Activated effector memory CD4-positive, alpha-beta T cell treated with Interleukin-2 at 50 U/mL for 16 hours (primary cell): ENCODE data around the gene BCL10.
"Not testable (repeated sequence)": the region's sequence is repeated elsewhere in the genome, so short reads cannot be mapped to it uniquely, and the experiment has no call there.

Experiments used
- DNase-seq: peaks from one replicate; pipeline ENCODE4 v3.0.0-alpha.2; 2020

The BCL10 gene

DNA sequence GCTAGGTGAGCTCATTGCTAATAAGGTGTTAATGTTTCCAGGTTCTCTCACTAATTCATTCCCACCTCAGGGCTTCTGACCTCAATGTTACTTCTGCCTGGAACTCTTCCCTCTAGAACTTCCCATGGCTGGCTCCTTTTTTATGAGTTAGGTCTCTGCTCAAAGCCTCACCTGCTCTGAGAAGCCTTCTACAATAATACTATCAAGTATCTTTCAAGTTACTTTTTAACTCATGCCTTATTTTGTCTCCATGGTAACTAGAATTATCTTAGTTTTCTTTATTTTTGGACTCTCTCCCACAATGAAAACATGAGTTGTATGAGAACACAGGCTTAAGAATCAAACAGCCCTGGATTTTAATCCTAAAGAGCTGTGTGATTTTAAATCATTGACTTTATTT lies 13.4 kb downstream of the BCL10 start:
- no peak for DNase-seq

DNA sequence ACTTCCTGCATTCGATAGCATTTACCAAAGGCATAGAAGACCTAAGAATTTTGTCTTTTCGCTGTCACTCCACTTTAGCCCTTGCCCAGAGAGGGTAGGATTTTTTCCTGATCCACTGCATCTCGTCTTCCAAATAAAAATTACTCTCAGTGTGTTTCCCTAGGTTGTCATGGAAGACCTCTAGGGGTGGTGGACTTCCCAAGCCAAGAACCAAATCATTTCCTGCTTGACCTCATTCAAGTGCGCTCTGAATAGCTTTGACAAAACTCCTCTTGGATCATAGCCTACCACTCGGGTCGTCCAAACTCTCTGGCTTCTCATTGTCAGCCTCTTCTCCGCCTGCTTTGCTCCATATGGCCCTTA lies 16.5 kb downstream of the BCL10 start:
- no peak for DNase-seq

DNA sequence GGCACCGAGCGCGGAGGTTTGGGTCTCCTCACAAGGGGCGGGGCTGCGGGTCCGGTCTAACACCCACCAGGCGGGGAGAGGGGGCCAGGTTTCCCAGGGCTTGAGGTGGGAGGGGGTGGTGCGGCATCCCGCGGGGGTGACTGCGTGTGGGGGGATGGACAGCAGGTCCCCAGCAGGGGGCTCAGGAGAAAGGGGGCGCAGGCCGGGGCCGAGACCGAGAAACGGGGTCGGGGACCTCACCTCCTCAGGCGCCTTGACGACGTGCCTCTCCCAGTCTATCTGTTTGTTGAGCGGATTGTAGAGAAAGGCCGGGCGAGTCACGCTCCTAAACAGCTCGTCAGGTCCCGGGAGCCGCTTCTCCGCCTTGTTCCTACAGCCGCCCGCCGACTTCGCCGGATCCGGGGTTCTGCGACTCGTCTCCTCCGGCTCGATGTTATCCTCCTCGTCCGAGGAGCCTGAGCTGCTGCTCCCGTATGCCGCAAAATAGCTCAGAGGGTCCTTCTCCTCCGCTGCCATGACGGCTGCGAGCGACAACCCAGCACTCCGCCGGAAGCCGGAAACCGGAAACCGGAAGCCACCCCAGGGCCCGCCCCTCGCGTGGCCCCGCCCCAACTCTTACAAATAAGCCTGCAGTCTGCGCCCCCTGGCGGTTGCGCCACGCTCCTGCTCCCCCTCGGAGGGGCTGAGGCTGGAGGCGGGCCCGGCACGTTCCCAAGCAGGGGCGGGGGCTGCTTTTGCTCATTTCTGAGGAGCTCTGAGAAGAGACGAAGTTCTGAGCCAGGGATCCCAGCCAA lies 17.1 kb downstream of the BCL10 start, which contains the start of gene C1orf52:
C1orf52 (minus strand) TSS at position 545 of the 794 bp plus-strand sequence; CDS start at position 516, 29 bp downstream.
- peak; percentile 88 for DNase-seq

DNA sequence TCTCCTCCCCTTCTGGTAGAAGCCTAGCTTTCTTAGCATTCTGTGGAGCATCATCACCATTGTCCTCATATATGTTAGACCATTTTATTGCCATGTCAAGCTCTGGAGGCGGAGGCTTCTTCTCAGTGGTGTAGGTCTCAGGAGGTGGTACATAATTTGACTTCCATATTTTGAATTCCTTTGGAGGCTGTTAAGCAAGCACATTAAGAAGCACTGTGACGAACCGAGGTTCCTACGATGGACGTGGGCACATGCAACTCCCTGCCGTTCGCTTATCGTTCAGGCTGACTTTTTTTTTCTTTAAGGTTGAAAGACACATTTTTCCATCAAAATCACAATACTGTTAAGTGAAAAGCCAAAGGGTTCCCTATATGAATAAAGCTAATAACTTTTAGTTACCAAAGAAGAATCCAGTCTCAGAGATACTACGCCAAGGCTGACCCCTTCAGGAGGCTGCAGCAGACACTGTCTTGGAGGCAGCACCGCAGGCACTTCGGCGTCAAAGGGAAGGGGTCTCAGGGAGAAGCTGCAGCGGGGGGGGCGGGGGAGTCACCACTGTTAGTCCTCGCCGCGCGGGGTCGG lies 17.8 kb downstream of the BCL10 start:
- DNase-seq: no peak

DNA sequence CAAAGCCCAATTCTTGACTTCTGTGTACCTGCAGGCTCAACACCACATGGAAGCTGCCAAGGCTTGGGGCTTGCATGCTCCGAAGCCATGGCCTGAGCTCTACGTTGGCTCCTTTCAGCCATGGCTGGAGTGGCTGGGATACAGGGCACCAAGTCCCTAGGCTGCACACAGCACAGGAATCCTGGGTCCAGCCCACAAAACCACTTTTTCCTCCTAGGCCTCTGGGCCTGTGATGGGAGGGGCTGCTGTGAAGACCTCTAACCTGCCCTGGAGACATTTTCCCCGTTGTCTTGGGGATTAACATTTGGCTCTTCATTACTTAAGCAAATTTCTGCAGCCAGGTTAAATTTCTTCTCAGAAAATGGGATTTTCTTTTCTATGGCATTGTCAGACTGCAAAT lies 27.4 kb downstream of the BCL10 start:
- DNase-seq: not testable (repeated sequence)

DNA sequence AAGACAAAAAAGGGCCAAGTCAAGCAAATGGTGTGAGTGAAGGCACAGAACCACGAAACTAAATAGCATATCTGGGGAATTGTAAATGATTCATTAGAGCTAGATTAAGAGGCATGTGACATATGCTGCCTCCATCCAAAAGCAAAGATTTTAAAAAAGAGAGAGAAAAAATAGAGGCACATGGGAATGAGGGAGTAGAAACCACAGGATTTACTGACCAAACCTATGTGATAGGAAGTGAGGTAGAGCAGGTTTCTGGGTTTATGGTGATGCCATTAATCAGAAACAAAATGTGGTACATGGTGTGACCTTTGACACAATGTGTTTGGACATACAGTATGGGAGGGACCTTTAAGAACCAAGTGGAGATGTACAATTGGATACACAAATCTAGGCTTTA lies 30.5 kb downstream of the BCL10 start:
- DNase-seq: no peak

DNA sequence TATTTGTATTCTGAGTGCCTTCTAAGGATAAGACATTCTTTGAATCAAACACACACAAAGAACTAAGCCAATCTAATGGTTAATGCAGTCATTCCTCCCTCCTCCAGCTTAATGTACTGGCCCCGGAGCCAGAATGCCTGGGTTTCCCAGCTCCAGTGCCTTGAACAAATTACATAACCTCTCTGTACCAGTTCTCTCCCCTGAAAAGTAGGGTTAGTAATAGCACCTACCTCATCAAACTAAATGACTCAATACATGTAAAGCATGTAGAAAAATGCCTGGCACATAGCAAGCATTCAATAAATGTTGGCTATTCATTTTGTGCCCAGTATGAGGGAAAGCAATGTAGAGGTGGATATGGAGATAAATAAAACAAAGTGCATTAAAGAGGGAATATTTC lies 31.0 kb downstream of the BCL10 start:
- DNase-seq: no peak

DNA sequence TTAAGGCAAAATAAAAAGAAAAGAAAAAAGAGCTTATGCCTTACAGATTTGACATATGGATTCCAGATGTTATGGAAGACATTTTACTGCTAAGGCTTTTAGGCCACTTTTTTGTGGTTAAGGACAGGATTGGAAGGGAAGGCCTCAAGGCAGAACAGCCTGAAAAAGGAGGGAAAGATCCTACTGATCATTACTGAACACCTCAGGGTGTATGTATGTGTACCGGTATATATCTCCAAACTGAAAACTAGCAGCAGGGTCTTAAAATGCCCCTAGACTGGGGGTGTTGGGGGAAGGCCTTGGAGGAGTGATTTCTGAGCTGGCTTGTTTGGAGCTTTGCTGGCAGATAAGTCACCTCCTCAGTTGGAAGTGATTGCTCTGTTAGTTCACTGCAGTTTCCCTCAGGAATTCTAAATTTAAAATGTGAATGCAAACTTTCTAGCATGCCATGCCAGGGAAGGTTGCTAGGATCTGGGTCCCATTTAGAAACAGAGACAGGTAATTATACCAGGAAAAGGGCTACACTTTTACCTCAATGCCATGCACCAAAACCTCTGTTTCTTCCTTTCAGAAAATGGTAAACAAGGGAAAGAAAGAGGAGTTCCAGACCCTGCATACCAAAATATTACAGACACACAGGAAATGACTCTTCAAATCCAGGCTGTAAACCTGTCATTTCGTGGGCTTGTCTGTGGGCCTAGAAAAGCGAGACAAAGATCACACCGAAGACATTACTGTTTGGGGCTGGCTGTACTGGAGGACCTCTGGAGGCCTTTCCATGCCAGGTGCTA lies 32.0 kb downstream of the BCL10 start:
- no peak for DNase-seq

DNA sequence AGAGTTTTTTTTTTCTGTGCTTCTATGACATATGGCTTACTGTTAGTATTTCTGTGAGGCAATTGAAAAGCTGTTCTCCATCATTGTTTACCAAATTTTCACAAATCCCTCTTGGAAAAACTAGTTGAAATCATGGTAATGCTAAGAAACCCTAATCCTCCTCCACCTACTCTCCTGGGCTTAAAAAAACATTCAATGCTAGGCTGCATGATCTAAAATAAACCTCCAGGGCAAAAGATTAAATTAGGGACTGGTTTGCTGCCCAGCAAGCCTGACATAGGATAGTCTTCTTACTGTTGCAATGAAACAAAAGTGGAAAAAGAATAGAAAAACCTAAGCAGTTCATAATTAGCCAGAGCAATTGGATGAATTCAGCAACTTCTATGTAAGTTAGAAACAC lies 33.1 kb downstream of the BCL10 start:
- DNase-seq: no peak

DNA sequence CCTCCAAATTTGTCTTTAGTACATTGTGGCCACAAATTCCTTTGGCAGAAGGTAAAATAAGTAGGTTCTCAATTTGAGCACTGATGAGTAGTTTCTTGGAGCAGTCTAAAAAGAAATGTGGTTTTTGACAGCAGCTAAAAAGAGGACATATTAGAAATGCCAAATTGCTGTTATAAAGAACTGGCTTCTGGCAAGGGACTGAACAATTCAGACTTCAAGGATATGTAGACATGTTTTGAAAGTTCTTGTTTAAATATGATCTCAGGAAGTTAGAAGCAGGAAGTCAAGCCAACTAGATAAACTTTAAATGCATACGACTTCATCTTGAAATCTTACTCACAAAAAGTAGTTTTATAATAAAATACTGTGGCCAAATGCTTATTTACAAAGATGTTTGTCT lies 35.8 kb downstream of the BCL10 start:
- no peak for DNase-seq

DNA sequence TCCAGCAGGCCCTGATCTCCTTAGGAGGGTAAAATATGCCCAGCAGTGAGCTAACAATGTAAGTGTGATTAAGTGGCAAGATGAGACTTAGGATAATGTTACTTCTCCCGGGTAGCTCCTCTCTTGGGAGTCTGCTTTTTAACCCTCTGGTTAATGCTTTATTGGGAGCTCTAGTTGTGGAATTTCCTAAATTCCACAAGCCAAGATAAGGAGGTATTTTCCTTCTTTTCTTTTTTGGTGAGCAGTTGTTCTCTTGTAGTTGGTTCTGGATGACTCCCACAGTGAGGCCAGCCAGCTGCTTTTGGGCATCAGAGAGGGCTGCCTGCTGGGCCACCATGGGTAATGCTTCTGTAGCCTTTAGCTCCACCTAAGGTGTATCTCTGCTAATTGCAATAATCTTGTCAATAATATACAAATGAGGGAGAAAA lies 36.2 kb downstream of the BCL10 start:
- no peak for DNase-seq

DNA sequence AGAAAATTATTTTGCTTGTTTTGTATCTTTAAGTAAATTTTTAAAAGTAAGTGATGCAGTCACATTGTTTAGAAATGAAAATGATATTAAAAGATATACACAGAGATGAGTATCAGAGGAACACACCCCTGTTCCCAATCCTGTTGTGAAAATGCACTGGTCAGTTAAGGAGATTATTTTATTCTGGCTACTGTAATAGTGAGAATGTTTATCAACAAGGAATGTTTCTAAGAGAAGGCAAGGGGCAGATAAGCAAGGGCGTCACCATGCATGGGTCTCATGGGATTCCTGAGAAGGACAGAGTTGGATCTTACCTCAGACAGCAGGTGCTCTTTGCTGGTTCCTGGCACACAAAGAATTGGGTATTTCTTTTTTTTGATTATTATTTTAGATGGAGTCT lies 38.8 kb downstream of the BCL10 start:
- no peak for DNase-seq

DNA sequence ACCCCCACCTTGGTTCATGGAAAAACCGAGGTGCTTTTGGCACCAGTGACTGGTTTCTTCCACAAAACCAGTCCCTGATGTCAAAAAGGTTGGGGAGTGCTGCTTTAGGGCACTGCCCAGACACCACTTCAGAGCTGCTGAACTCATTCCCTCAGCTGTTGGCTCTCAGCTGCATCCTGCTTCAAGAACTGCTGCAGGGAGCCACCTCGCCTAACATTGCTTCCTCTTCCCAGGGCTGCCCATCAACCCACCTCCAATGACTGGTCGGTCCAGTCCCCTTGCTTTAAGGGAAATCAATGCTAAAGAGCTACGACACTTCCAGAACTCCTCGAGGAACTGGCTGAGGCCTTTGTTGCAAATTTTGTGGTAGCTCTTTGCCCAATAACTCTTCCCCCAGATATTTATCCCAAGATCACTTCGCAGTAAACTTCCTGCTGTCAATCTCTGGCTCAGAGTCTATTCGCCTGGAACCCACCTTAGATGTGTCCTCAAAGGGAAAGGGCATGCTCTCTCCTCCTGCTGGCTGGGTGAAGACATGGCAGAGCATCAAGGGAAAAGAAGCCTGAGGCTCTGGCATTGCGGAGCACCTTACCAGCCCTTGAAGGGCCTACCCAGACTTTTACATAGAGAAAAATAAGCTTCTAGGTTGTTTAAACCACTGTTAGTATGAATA lies 46.0 kb downstream of the BCL10 start:
- no peak for DNase-seq

DNA sequence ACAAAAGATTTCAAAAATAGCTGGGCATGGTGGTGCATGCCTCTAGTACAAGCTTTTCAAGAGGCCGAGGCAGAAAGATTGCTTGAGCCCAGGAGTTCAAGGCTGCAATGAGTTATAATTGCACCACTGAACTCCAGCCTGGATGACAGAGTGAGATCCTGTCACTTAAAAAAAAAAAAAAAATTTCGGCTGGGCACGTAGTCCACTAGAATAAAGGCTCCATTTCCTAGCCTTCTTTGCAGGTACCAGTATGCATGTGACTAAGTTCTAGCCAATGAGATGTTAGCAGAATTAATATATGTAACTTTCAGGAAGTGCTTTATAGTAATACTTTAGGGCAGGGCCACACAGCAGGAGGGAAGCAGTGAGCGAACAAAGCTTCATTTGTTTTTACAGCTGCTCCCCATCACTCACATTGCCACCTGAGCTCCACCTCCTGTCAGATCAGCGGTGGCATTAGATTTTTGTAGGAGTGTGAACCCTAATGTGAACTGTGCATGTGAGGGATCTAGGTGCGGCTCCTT lies 46.8 kb downstream of the BCL10 start:
- no peak for DNase-seq

DNA sequence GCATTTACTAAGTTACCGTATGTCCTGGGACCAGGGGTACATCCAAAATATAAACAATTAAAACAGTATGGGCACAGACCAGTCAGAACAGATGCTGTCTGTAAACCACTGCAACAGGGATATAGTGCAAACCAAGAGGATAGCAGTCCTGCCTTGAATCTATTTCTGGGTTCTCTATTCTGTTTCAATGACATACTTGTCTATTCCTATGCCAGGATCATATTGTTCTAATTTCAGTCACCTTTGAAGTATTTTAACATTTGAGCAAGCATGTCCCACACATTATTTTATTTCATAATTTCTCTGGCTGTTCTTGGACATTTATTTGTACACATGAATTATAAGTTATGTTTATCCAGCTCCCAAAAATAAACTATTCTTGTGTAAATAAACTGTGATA lies 47.5 kb downstream of the BCL10 start:
- DNase-seq: no peak

DNA sequence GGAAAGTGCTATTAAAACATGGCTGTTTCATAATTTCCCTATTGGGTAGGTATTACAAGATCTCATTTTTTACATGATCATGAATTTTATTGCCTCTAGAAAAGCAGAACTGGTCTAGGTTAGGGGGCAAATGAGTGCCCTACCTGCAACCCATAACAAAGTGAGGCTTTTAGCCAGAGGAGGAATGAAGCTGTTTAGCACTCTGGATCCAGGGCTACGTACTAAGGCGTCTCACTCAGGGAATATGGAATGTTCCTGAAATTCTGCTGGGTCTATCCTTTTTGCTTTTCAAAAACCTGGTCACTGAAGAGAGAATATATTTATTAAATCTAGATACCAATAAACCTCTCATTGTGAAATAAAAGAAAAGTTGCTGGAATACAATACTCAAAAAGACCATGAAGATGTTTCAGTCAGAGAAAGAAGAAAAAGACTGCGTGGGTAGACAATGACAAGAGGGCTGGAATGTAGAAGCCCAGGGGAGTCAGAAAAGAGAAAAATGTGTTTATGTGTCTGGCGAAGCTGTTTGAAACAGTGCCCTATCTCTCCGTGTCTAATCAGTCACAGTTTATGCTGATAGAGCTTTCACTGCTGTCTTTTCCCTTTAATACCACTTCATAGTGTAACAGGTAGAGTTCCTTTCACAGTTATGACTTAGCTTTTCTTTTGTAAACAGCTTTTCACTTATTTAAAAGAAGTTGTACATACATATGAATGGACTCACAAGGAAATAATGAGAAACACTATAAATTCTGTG lies 50.6 kb downstream of the BCL10 start:
- no peak for DNase-seq

DNA sequence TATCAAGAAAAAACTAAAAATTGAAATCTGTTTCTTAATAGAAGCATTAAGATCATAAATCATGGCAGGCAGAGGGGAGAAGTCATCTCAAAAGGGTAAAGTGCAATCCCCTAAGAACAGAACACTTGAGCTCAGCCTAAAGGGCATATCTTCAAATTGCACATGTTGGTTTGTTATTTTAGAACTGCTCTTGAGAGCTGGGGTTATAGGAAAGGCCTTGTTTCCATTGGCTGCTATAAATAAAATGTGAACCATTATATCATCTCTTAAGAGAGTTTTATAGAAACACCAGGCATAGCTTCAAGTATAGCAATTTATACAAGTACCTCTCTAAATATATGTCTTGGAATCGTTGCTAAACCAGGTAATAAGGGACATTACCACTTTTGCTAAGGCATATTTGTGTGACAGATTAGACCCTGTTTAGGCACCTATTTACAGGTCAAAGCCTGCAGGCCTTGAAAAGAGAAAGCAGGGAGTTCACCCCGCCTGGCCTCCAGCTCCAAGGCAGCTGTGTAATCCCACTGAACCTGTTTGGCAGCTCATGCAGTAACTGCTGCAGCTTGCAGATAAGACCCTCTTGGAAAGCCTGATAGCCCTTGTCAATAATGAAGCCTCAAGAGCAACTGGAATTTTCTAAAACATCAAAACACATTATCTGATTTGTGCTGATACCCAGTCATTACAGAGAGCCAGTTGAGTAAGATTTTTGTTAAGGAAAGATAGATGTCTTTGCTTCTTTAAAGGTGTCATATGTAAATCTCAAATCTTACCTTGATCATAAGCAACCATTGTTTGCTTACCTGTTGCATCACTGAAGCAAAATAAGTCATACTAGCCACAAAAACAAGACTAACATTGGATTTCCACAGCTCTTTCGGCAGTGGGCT lies 51.5 kb downstream of the BCL10 start:
- no peak for DNase-seq

DNA sequence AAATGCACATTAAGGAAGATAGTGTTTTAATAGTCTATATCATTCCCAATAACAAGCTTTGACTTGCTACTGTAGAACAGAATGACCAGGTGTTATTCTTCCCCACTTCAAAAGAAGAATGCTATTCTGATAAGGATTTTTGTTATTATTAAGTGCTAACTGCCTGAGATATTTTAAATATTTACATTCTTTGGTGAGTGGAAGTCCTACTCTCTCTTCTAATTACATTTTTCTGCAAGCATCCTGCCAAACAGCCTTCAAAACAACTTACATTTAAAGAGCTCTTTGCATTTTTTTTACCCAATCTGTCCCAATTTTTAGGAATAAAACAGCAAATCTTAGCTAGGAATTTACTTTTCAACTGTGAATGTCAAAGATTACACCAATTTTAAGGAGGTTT lies 52.1 kb downstream of the BCL10 start:
- no peak for DNase-seq

DNA sequence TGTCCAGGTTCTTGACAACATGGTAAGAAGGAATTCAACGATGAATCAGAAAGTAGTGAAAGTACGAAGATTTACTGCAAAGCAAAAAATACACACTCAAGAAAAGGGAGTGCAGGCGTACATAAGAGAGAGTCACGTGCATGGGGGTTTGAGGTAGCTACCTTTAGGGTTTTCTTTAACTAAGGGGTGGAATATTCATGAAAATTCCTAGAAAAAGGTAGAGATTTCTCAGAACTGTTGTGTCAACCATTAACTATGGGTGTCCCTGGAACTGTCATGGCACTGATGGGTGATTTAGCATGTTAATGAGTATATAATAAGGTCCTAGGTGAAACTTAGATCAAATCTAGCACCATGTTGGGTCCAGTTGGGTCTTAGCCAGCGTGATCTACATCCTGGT lies 53.1 kb downstream of the BCL10 start:
- no peak for DNase-seq

DNA sequence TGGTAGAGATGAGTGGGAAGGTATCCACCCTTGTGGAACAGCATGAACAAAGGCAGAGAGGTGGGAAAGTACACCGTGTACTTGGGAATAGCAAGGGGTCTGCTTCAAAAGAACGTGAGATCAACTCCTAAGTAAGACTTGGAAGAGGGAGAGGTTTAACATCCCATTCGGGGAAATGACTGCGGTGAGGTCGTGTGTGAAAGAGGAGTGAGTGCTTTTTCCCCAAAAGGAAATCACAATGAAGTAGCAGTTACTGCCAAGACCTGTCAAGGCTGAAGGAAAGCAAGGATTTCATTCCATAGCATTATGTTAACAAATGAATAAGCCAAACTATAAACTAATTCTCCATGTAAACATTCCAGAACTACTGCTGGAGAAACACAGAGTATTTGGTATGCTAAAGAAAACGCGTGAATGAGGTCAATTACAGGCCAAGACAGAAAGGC lies 55.7 kb downstream of the BCL10 start:
- DNase-seq: no peak
